ENCODE measurements around the gene ELOB.

DNA sequence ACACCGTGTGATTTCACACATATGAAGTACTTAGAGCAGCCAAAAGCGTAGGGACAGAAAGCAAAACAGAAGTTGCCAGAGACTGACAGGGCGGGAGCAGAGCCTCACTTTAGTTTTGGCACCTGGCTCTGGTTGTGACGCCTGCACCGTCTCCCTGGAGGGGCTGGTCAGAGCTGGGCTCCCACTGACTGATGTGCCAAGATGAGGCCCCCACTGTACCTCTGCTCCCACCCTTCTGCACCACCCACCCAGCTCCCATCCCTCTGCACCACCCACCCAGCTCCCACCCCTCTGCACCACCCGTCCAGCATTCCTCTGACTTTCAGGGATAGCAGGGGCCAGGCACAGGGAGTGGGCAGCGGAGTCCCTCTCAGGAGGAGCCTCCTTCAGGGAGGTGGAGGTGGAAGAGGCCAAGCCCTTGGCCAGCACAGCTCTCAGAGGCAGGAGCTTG lies 36.7 kb upstream of the ELOB start:
- no peak for TF ChIP-seq ELF1 (IDR thresholded peaks at IDR 0.05)
- TF ChIP-seq, protein P1, sequence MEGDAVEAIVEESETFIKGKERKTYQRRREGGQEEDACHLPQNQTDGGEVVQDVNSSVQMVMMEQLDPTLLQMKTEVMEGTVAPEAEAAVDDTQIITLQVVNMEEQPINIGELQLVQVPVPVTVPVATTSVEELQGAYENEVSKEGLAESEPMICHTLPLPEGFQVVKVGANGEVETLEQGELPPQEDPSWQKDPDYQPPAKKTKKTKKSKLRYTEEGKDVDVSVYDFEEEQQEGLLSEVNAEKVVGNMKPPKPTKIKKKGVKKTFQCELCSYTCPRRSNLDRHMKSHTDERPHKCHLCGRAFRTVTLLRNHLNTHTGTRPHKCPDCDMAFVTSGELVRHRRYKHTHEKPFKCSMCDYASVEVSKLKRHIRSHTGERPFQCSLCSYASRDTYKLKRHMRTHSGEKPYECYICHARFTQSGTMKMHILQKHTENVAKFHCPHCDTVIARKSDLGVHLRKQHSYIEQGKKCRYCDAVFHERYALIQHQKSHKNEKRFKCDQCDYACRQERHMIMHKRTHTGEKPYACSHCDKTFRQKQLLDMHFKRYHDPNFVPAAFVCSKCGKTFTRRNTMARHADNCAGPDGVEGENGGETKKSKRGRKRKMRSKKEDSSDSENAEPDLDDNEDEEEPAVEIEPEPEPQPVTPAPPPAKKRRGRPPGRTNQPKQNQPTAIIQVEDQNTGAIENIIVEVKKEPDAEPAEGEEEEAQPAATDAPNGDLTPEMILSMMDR (IDR thresholded peaks at IDR 0.05): no peak

Measured in SK-N-SH (cell line).